Fibroblast of pulmonary artery (primary cell): ENCODE data around the gene TPO.

Source experiments
- DNase-seq: peaks from one replicate; pipeline ENCODE4 v3.0.0-alpha.2; 2010; ENCODE audit warnings: low read depth
- H3K4me3 ChIP-seq: replicated peaks from 2 replicates; pipeline ENCODE4 v1.5.1; 2011; ENCODE audit warnings: low read depth, mild to moderate bottlenecking, control low read depth, low read length, moderate library complexity
- TF ChIP-seq, protein P1 (sequence below): IDR thresholded peaks from 2 replicates; pipeline ENCODE4 v1.5.1; 2011; ENCODE audit warnings: mild to moderate bottlenecking, control low read depth, low read length, inconsistent platforms; ENCODE audit errors: missing control alignments

Gene TPO

GRCh38 chr2:1586923-1587840, 173.9 kb downstream of the TPO start:
- TF ChIP-seq, protein P1, sequence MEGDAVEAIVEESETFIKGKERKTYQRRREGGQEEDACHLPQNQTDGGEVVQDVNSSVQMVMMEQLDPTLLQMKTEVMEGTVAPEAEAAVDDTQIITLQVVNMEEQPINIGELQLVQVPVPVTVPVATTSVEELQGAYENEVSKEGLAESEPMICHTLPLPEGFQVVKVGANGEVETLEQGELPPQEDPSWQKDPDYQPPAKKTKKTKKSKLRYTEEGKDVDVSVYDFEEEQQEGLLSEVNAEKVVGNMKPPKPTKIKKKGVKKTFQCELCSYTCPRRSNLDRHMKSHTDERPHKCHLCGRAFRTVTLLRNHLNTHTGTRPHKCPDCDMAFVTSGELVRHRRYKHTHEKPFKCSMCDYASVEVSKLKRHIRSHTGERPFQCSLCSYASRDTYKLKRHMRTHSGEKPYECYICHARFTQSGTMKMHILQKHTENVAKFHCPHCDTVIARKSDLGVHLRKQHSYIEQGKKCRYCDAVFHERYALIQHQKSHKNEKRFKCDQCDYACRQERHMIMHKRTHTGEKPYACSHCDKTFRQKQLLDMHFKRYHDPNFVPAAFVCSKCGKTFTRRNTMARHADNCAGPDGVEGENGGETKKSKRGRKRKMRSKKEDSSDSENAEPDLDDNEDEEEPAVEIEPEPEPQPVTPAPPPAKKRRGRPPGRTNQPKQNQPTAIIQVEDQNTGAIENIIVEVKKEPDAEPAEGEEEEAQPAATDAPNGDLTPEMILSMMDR = no peak
- DNase-seq = no peak
- no peak overlapping the region for H3K4me3 ChIP-seq

DNA sequence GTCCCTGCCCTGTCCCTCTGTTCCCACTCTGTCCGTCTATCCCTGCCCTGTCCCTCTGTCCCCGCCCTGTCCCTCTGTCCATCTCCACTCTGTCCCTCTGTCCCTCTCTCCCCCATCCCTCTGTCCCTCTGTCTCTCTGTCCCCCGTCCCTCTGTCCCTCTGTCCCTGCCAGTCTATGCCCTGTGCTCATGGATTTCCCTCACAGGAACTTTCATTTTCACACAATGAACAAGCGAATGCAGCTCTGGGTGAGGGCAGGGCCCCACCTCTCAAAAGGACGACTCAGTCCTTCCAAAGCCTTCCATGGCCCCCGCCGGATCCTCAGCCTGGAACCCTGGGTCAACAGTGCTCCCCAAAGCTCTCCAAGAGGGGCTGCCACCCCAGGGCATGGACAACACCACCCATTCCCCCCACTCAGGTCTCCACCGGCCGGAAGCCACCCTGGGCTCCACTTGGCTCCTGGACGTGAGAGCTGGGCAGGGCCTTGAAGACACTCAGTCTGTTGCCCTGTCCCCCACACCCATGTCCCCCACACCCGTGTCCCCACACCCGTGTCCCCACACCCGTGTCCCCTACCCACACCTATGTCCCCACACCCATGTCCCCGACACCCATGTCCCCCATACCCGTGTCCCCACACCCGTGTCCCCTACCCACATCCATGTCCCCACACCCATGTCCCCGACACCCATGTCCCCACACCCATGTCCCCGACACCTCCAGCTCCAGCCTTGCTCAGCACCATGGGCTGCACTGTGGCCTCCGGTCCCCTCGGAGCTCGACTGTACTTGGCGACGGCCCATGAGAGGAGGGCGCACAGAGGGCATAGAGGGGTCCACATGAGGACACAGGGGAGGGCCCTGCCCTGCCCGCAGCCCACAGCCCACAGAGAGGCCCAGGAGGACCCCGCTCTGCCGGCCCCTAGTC, 175.1 kb downstream of the TPO start:
- no peak for DNase-seq
- no peak overlapping the region for H3K4me3 ChIP-seq
- TF ChIP-seq, protein P1 = no peak

GRCh38 chr2:1588978-1589621, 175.8 kb downstream of the TPO start:
- TF ChIP-seq, protein P1 = no peak

DNA sequence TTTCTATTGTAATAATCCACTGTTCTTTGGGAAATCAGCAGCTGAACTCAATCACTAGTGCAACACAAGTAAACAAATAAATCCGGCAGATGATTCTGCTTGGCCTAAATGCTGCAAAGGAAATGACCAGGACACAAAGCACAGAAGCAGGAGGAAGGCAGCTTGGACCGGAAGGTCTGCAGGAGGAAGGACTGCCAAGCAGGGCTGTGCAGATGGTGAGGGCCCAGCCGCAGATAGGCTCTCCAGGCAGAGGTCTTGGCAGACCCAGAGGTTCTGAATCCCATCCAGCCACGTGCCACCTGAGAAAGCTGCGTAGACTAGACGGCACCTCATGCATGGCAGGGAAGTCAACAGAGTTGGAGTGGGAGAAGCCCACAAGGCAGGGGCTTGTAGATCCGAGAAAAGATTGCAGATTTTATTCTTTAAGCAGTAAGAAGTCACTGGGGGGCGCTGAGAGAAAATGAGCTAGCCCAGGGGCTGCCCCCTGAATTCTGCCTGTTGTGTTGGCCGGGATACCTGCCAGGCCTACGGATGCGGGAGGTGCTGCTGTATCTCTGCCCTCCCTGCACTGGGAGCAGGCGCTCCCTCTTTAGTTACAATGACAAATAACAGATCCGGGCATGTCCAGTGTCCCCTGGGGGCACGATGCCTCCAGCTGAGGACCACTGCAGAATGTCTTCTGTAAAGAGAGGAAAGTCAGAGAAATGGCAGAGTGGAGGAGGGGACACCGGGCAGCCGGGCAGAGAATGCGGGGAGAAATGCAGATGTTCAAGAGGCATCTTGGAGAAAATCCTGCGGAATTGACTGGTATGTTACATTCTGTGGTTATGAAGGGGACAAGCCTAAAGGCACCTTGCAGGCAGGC, 177.6 kb downstream of the TPO start:
- peak overlapping the region; percentile 34 for H3K4me3 ChIP-seq
- peak; percentile 74 for DNase-seq
- TF ChIP-seq, protein P1 = peak; percentile 0

More at GRCh38 chr2:1588978-1589621, 175.8 kb downstream of the TPO start:
- no peak for DNase-seq
- H3K4me3 ChIP-seq = no peak overlapping the region

GRCh38 chr2:1591461-1591770, 178.2 kb downstream of the TPO start:
- H3K4me3 ChIP-seq = peak overlapping the region; percentile 34
- TF ChIP-seq, protein P1 = no peak
- DNase-seq = no peak
